OCI-LY3 (cell line): Measurements from ENCODE around the gene NAP1L1.

Experiments
- H2AFZ ChIP-seq: fragments of 200-600, 300-600 bp; shearing (Covaris generic); 2 replicates; pipeline ENCODE4 v1.6.0; 2014; ENCODE audit warnings: antibody characterized with exemption, low read depth, low read length
- H3K27ac ChIP-seq: fragments of 200-600, 300-600 bp; sonication (generic); 2 replicates; pipeline ENCODE4 v1.5.1; 2014; ENCODE audit warnings: mild to moderate bottlenecking, low read length, moderate library complexity, mixed read lengths
- H3K27me3 ChIP-seq: fragments of 200-600, 300-600 bp; sonication (generic); 2 replicates; pipeline ENCODE4 v1.6.1; 2014; ENCODE audit warnings: low read depth, low read length, mixed read lengths
- H3K36me3 ChIP-seq: fragments of 200-600, 300-600 bp; sonication (generic); replicated peaks from 2 replicates; pipeline ENCODE3; 2014; ENCODE audit warnings: low read depth, low read length, mixed read lengths
- H3K4me1 ChIP-seq: fragments of 300-600, 200-600 bp; sonication (generic); 2 replicates; pipeline ENCODE4 v1.6.1; 2014; ENCODE audit warnings: low read length, mixed read lengths
- H3K4me2 ChIP-seq: fragments of 200-600, 300-600 bp; sonication (generic); 2 replicates; pipeline ENCODE4 v1.6.1; 2014; ENCODE audit warnings: low read length, mixed read lengths
- H3K4me3 ChIP-seq: fragments of 300-600, 200-600 bp; sonication (generic); 2 replicates; pipeline ENCODE4 v1.5.1; 2014; ENCODE audit warnings: antibody characterized with exemption, mild to moderate bottlenecking, low read length, moderate library complexity
- H3K79me2 ChIP-seq: fragments of 300-600, 200-600 bp; shearing (Covaris generic); 2 replicates; pipeline ENCODE4 v1.6.1; 2014; ENCODE audit warnings: mild to moderate bottlenecking, low read length, mixed read lengths
- H3K9ac ChIP-seq: fragments of 300-600, 200-600 bp; shearing (Covaris generic); 2 replicates; pipeline ENCODE4 v1.6.0; 2014; ENCODE audit warnings: mild to moderate bottlenecking, low read length, moderate library complexity
- H3K9me3 ChIP-seq: fragments of 200-600, 300-600 bp; shearing (Covaris generic); 2 replicates; pipeline ENCODE4 v1.6.1; 2014; ENCODE audit warnings: low read length, mixed read lengths; ENCODE audit not compliant: insufficient read depth
- H4K20me1 ChIP-seq: fragments of 200-600, 300-600 bp; sonication (generic); 2 replicates; pipeline ENCODE4 v1.6.1; 2016; ENCODE audit warnings: low read length, mixed read lengths; ENCODE audit not compliant: insufficient read depth
- EZH2phosphoT487 ChIP-seq: fragments of 200-600 bp; shearing (Covaris generic); IDR thresholded peaks from 2 replicates; pipeline ENCODE4 v1.6.1; 2018; ENCODE audit warnings: antibody characterized with exemption, mixed run types, low read depth
- TF ChIP-seq, protein P1 (sequence below): fragments of 200-600, 300-600 bp; sonication (generic); IDR thresholded peaks from 2 replicates; pipeline ENCODE4 v1.5.1; 2014; ENCODE audit warnings: antibody characterized with exemption, low read length, low read depth

The NAP1L1 gene

DNA sequence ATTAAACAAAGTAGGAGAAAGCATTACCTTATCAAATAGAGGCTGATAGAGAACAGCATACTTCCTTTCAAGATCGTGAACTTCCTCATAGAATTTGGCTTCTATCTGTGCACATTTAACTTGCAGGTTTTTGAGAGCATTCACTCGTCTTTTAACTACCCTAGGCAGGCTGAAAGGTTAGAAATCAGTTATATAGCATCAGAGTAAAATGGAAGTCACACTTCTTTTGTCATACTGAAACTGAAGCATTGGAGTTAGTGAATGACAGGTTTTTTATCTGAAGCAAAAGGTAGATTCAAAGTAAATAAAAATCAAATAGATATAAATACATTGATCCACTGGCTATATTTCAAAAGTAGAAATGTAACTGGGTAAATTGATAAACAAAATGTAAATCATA is 24.4 kb downstream of the NAP1L1 start:
- no peak overlapping the region for H3K9ac ChIP-seq
- no peak overlapping the region for H3K4me3 ChIP-seq
- no peaks in the 10 kb centered on the region for H3K27me3 ChIP-seq
- H3K36me3 ChIP-seq, result peaks cover 65% of the 10 kb centered on the region
- peaks cover 70% of the 10 kb centered on the region for H4K20me1 ChIP-seq
- 0 out of 2 replicates have a peak overlapping the region, but pooled peaks have one; percentile 7 for H3K27ac ChIP-seq
- H3K9me3 ChIP-seq, result no peaks in the 10 kb centered on the region
- no peak overlapping the region for H2AFZ ChIP-seq
- no peak for TF ChIP-seq EZH2phosphoT487
- TF ChIP-seq, protein P1, sequence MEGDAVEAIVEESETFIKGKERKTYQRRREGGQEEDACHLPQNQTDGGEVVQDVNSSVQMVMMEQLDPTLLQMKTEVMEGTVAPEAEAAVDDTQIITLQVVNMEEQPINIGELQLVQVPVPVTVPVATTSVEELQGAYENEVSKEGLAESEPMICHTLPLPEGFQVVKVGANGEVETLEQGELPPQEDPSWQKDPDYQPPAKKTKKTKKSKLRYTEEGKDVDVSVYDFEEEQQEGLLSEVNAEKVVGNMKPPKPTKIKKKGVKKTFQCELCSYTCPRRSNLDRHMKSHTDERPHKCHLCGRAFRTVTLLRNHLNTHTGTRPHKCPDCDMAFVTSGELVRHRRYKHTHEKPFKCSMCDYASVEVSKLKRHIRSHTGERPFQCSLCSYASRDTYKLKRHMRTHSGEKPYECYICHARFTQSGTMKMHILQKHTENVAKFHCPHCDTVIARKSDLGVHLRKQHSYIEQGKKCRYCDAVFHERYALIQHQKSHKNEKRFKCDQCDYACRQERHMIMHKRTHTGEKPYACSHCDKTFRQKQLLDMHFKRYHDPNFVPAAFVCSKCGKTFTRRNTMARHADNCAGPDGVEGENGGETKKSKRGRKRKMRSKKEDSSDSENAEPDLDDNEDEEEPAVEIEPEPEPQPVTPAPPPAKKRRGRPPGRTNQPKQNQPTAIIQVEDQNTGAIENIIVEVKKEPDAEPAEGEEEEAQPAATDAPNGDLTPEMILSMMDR, result no peak
- H3K4me2 ChIP-seq, result no peak overlapping the region
- peaks cover 88% of the 10 kb centered on the region for H3K79me2 ChIP-seq
- H3K4me1 ChIP-seq, result no peaks in the 10 kb centered on the region

DNA sequence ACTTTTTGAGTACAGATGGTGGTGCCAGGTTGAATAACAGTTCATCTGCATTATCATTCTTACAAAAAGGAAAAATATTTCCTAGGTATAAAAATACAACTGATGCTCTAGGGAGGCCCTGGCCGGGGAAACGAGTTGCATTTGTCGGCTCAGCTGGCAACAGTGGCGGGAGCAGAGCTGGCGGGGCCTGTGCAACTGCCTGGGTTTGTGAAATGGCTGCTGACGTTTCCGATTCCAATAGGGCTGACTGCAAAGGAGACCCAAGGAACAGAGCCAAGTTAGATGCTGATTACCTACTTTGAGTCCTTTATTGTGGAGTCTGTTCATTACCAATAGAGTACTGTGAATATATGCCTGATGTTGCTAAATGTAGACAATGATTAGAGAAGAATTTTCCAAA is 27.2 kb downstream of the NAP1L1 start:
- Histone ChIP-seq H3K9me3 (no peaks in the 10 kb centered on the region), H2AFZ (no peak overlapping the region), H3K36me3 (peaks cover 72% of the 10 kb centered on the region), H4K20me1 (peaks cover 44% of the 10 kb centered on the region), H3K27me3 (no peaks in the 10 kb centered on the region), H3K79me2 (peaks cover 65% of the 10 kb centered on the region), H3K9ac (no peak overlapping the region), H3K4me1 (no peaks in the 10 kb centered on the region), H3K27ac (no peak overlapping the region), H3K4me3 (no peak overlapping the region), H3K4me2 (no peak overlapping the region)
- TF ChIP-seq, protein P1, result no peak
- no peak for TF ChIP-seq EZH2phosphoT487

DNA sequence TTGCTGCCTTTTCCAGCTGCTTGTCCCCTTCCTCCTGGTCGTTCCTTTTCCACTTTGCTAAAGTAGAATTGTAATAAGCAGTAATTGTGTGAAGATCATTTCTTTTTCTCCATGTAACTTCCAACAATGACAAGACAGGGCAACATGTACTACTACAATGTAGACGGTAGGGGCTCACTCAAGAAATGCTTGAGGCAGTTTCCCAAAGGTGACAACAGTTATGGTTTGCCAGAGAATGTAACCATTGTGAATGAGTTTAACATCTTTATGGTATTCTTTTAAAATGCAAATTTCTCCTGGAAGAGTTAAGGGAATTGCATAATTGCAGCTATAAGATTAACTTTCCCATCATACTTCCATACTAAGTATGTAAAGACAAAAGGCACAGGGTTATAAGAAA is 29.1 kb downstream of the NAP1L1 start:
- H3K79me2 ChIP-seq, result peaks cover 45% of the 10 kb centered on the region

DNA sequence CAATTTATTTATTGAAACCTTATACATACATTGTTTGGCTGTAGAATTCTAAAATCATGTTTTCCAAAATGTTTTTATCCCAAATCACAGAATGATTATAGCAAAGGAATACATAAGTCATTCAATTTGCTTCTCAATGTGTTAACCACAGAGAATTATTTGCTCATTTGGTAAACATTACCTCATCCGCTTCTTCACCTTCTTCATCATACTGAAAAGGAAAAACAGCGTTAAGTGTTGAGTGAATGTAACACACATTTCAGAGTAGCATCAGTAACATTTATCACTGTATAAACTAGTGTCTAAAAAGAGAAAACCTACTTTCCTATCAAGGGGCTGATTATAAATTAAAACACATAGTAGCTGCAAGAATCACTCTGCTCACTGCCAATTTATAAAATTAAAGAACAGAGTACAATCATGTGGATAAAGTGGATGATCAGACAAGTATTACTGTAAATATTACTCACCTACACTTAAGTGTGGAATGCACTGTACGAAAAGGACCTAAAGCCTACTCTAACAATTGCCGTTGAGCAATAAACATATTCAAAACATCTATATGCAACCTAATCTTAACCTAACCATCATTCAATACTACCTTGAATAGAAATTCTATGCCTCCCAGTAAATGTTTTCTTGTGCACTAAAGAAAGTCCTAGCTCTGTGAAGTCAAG is 34.8 kb downstream of the NAP1L1 start:
- TF ChIP-seq EZH2phosphoT487, result no peak
- TF ChIP-seq, protein P1, result no peak
- H3K27ac ChIP-seq, result no peak overlapping the region
- no peak overlapping the region for H2AFZ ChIP-seq
- H3K9ac ChIP-seq, result no peak overlapping the region
- no peaks in the 10 kb centered on the region for H3K27me3 ChIP-seq
- no peaks in the 10 kb centered on the region for H3K9me3 ChIP-seq
- H3K4me3 ChIP-seq, result no peak overlapping the region
- no peak overlapping the region for H3K4me2 ChIP-seq
- H3K79me2 ChIP-seq, result 0 out of 2 replicates have a peak, but pooled peaks cover 4% of the 10 kb centered on the region
- peaks cover 63% of the 10 kb centered on the region for H3K36me3 ChIP-seq
- H4K20me1 ChIP-seq, result no peaks in the 10 kb centered on the region
- no peaks in the 10 kb centered on the region for H3K4me1 ChIP-seq

More for the DNA sequence above, 29.1 kb downstream of the NAP1L1 start:
- peaks cover 69% of the 10 kb centered on the region for H3K36me3 ChIP-seq
- no peak overlapping the region for H3K27ac ChIP-seq
- no peak overlapping the region for H3K4me2 ChIP-seq
- H3K9me3 ChIP-seq, result no peaks in the 10 kb centered on the region
- TF ChIP-seq EZH2phosphoT487, result no peak
- TF ChIP-seq, protein P1, result no peak
- no peak overlapping the region for H2AFZ ChIP-seq
- no peaks in the 10 kb centered on the region for H3K27me3 ChIP-seq
- no peaks in the 10 kb centered on the region for H3K4me1 ChIP-seq
- H4K20me1 ChIP-seq, result peaks cover 25% of the 10 kb centered on the region
- no peak overlapping the region for H3K4me3 ChIP-seq
- H3K9ac ChIP-seq, result no peak overlapping the region
